Endothelial cell (in vitro differentiated cells): ENCODE measurements around the gene PITX1. TPM values are rescaled to one million over a fixed set of nuclear protein-coding genes. Genes with fewer than 3 reads are reported as not detected.
A peak's percentile ranks its signal among the peaks of the same experiment; 100 is the strongest.

ENCODE experiments used
- DNase-seq: peaks from one replicate; pipeline ENCODE4 v3.0.0; 2021; ENCODE audit warnings: low spot score
- H3K27ac Mint-ChIP-seq: one replicate; pipeline ENCODE4 v1.8.0; 2021; ENCODE audit warnings: mixed read lengths, inconsistent platforms; ENCODE audit not compliant: unreplicated experiment
- H3K27me3 Mint-ChIP-seq: one replicate; pipeline ENCODE4 v1.8.0; 2021; ENCODE audit warnings: mild to moderate bottlenecking, moderate library complexity, mixed read lengths, inconsistent platforms; ENCODE audit not compliant: unreplicated experiment
- H3K36me3 Mint-ChIP-seq: one replicate; pipeline ENCODE4 v1.8.0; 2021; ENCODE audit warnings: mild to moderate bottlenecking, low read depth, mixed read lengths, inconsistent platforms; ENCODE audit not compliant: unreplicated experiment
- H3K4me1 Mint-ChIP-seq: one replicate; pipeline ENCODE4 v1.8.0; 2021; ENCODE audit warnings: mild to moderate bottlenecking, mixed read lengths, inconsistent platforms; ENCODE audit not compliant: unreplicated experiment
- H3K4me3 Mint-ChIP-seq: one replicate; pipeline ENCODE4 v1.8.0; 2021; ENCODE audit warnings: mild to moderate bottlenecking, mixed read lengths, inconsistent platforms; ENCODE audit not compliant: unreplicated experiment
- H3K9me3 Mint-ChIP-seq: one replicate; pipeline ENCODE4 v1.8.0; 2021; ENCODE audit warnings: mixed read lengths, inconsistent platforms; ENCODE audit not compliant: unreplicated experiment
- CTCF ChIP-seq: fragments of 200-600 bp; sonication (generic); IDR thresholded peaks from one replicate; pipeline ENCODE4 v1.5.0; 2021; ENCODE audit warnings: antibody characterized with exemption; ENCODE audit not compliant: unreplicated experiment
- total RNA-seq: library from RNA; stranded (reverse); fragmentation: NEBNext Ultra II Directional; extraction: Animal tissue kit (Norgen Biotek cat#: 25700); gene quantifications from one replicate; pipeline ENCODE4 v1.2.1, GENCODE V29; 2021; ENCODE audit not compliant: unreplicated experiment

PITX1 gene
- total RNA-seq, 1 donor from 2014 or later: 0.87 TPM

- Mint-ChIP-seq H3K9me3 (no peaks in the 10 kb centered on the region), H3K27me3 (peaks cover 44% of the 10 kb centered on the region)
- TF ChIP-seq CTCF: no peak
Observed at GRCh38 chr5:135032999-135033861, 798 bp downstream of the PITX1 start.

GRCh38 chr5:135032695-135032998 is 1.4 kb downstream of the PITX1 start:
- Mint-ChIP-seq H3K4me3 (peak overlapping the region; percentile 85), H3K27me3 (peaks cover 44% of the 10 kb centered on the region)

More at GRCh38 chr5:135032999-135033861, 798 bp downstream of the PITX1 start:
- H3K4me1 Mint-ChIP-seq: peaks cover 25% of the 10 kb centered on the region
- peaks cover 6% of the 10 kb centered on the region for H3K36me3 Mint-ChIP-seq
- H3K4me3 Mint-ChIP-seq: peak overlapping the region; percentile 54
- DNase-seq: no peak
- H3K27ac Mint-ChIP-seq: no peak overlapping the region

GRCh38 chr5:135031813-135032694 is 2.0 kb downstream of the PITX1 start:
- Mint-ChIP-seq H3K27ac (no peak overlapping the region), H3K4me3 (peak overlapping the region; percentile 85), H3K9me3 (no peaks in the 10 kb centered on the region), H3K36me3 (peaks cover 6% of the 10 kb centered on the region), H3K27me3 (peaks cover 45% of the 10 kb centered on the region), H3K4me1 (peaks cover 25% of the 10 kb centered on the region)
- TF ChIP-seq CTCF: no peak
- no peak for DNase-seq

More at GRCh38 chr5:135032695-135032998, 1.4 kb downstream of the PITX1 start:
- DNase-seq: no peak
- Mint-ChIP-seq H3K9me3 (no peaks in the 10 kb centered on the region), H3K4me1 (peaks cover 25% of the 10 kb centered on the region), H3K36me3 (peaks cover 6% of the 10 kb centered on the region), H3K27ac (peak overlapping the region; percentile 57)
- no peak for TF ChIP-seq CTCF

- Mint-ChIP-seq H3K36me3 (peaks cover 6% of the 10 kb centered on the region), H3K4me3 (peak overlapping the region; percentile 65), H3K9me3 (no peaks in the 10 kb centered on the region), H3K27ac (no peak overlapping the region), H3K27me3 (peaks cover 40% of the 10 kb centered on the region), H3K4me1 (peaks cover 25% of the 10 kb centered on the region)
- TF ChIP-seq CTCF: no peak
- no peak for DNase-seq
Observed at GRCh38 chr5:135030956-135031812, 2.8 kb downstream of the PITX1 start.
